GM15510 (cell line): Measurements from ENCODE around the gene DNM3.

Experiments
- POLR2A ChIP-seq: IDR thresholded peaks from 3 replicates; pipeline ENCODE4 v1.6.1; 2011; ENCODE audit warnings: borderline replicate concordance; ENCODE audit not compliant: insufficient read length; ENCODE audit errors: extremely low read depth

The DNM3 gene

GRCh38 chr1:171890131-171890530 is 48.8 kb downstream of the DNM3 start:
- TF ChIP-seq POLR2A = no peak

DNA sequence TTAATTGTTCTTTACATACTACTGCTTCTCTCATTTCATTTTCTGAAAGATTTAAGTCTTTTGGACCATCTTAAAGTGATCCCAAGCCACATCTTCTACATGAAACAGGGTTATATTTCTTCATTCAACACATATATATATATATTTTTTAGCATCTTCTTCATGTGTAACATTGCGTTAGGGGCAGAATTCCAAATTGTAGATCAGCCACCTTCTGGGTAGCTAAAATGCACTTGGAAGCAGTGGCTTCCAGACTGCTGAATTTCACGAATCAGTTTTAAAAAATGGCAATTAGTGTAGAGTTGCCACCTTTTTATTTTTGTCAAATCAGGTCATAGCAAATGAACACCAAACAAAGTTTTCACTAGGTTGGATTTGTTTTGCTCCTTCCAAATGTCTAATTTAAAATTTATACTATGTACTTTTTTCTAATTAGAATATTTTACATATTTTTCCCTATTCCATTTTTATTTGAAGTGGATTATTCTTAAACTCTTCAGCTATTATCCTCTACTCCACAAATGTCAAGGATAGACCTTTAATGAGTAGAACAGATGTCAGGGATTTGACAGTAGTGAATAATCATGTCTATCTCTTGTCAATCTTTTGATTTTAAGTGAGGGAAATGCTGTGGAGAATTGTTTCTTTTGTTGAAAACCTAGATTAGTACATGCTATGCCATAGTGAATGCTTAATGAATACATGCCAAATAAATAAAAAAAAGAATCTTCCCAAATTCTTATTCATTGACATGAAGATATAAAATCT is 55.8 kb downstream of the DNM3 start:
- TF ChIP-seq POLR2A = no peak

DNA sequence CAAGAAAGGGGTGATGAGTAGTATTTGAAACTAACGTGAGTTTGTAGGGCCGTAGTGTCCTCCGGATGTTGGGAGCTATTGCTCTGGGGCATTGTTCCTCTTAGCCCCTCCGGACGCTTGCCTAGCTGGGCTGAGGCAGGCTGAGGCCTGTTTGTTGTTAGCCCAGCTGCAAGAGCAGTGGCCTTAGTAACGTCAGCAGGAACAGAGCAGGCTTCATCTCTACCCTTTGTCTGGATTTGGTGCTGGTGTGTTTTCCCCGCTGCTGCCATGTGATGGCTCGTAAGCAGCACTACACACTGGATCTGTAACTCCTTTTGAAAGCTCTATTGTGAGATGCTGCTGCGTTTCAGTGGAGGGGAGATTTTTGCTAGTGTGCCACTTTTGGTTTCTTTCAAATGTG is 57.6 kb downstream of the DNM3 start:
- no peak for TF ChIP-seq POLR2A

GRCh38 chr1:171899838-171900237 is 58.5 kb downstream of the DNM3 start:
- TF ChIP-seq POLR2A = no peak

DNA sequence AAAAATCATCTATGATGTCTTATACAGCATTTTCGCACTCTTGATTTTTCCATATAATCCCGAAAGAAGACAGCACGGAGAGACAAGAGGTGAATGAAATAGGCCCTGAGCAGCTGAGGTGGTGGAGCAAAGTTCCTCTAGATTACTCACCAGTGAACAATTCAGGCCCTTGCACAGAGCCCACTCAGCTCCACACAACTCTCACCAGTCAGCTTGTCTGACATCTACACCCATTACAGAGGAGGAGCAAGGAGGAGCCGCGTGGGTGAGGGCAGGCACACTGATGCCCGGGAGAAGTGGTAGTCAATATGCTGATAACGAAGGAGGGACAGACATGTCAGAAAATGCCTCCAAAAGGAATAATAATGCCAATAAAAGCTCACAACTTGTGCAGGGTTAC is 59.9 kb downstream of the DNM3 start:
- TF ChIP-seq POLR2A = no peak

GRCh38 chr1:171902527-171902926 is 61.2 kb downstream of the DNM3 start:
- no peak for TF ChIP-seq POLR2A

DNA sequence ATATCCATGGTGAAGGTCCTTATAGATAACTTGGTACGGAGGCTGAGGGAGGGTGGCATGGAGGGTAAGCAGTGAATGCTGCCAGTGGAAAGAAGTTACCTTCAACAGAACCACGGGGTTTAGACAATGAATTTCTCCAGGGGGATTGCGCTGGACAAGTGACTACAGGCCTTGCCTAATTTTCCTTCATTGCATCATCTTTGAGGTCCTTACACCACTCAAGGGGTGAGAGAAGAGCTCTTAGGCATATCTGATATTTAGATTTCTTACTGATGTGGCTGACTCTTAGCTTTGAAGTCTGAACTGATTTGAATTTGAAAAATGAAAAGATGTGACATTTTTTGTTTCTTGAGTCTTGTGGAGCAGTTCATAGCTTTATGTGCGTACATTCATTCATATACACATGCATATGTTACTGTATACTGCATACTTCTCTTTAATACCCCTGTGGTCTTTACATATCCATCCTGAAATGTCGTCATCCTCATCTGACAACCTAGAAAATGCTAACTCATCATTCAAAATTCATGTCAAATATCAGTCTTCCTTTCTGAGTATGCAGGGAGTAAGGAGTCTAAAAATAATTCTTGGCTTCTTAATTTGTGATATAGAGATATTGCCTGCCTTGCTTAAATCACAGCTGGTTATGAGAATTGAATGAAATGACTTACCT is 63.6 kb downstream of the DNM3 start:
- no peak for TF ChIP-seq POLR2A

- TF ChIP-seq POLR2A = no peak
Measured at GRCh38 chr1:171909711-171910110, 68.4 kb downstream of the DNM3 start.

DNA sequence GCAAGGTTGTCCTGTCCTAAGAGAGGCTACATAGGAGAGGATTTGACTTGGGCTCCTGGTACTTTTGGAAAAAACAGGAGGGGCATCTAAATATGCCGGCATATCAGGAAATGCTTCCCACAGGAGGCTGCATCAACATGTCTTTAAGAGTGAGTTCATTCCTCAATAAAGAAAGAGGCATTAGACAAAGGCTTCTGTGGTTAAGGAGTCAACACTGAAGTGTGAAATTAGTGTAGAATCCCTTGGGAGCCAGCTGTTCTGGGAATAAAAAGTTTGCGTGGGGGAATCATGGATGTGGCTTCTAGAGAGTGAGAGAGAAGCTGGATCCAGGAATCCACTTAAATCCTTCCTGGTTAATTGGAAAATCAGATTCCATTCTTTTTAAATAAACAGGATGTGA is 69.5 kb downstream of the DNM3 start:
- no peak for TF ChIP-seq POLR2A

DNA sequence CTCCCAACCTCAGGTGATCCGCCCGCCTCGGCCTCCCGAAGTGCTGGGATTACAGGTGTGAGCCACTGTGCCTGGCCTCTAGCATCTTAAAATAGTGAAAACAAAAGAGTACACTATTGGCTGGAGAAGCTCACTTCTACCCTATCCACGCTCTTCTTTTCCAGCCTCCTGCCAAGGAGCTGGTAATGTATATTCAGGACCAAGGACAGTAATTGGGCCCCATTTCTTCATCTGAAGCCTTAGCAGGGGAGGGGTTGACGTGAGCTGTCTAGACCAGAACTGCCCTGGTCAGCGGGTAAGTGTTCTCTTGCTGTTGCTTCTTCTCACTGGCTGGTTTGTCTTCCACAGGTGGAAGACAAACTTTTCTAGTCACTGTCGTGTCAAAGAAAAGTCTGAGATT is 70.2 kb downstream of the DNM3 start:
- no peak for TF ChIP-seq POLR2A

GRCh38 chr1:171912509-171913175 is 71.3 kb downstream of the DNM3 start:
- no peak for TF ChIP-seq POLR2A

DNA sequence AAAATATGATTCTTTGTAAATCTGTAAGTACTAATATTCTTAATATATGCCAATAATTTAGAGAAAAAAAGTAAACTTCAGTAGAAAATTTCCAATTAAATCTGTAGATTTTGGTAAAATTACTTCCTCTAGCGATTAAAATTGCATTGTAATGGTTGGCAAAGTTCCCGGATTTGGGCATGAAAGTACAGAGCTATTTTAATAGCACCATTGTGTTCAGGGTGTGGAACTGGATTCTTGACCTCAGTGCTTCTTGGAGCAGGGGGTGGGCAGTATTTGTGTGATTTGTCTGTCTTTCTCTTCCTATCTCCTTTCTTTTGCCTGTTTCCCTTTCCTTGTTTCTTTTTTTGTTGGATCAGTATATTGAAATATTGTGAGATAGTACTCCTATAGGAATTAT is 72.1 kb downstream of the DNM3 start:
- no peak for TF ChIP-seq POLR2A

DNA sequence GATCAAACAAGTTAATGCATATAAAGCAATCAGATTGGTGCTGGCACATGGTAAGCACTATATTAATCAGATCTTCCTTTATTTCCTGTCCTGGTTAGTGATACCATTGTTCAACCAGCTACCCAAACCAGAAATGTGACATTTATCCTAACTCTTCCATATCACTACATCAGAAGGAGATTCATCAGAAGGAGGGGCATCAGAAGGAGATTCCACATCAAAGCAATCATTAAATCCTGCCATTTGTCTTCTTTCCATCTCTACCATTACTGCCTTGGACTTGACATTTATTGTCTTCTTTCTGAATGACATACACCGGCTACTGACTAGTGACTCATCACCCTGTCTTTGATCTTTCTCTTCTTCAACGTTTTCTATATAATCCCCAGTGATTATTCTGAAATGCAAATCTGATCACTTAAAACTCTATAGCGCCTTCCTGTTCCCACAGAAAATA is 75.0 kb downstream of the DNM3 start:
- TF ChIP-seq POLR2A = no peak

DNA sequence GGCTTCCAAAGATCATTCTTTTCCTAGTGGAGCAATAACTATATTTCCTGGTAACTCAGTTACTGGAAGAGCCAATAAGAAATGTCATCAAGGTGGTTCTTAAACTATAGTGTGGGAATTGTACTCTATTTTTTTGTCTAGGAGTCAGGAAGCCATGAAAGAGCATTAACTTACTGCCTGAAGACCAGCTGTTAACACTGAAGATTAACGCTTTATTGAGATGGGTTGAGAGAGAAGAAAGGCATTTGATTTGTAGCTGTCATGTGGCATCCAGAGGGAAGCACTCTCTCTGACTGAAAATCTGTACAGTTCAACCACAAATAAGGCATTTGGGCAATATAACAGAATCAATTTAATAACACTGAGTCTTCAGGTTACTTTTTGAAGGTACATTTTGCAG is 76.0 kb downstream of the DNM3 start:
- TF ChIP-seq POLR2A = no peak
